SK-N-SH (cell line): ENCODE measurements around the gene RAPGEF1. TPM values are rescaled to one million over a fixed set of nuclear protein-coding genes. Genes with fewer than 3 reads are reported as not detected.

Source experiments
- CTCF ChIA-PET: fragments of 300-600, 350-600 bp; formaldehyde crosslinking; extraction: SDS; loops from one replicate; lab custom pipeline; 2021; lab: Yijun Ruan, JAX
- POLR2A ChIA-PET: fragments of 350-600 bp; sonication (Branson Sonifier 250); formaldehyde crosslinking; extraction: SDS; loops from one replicate; lab custom pipeline; 2020; ENCODE audit warnings: antibody characterized with exemption, inconsistent platforms; lab: Yijun Ruan, JAX
- DNase-seq: peaks from one replicate; pipeline ENCODE4 v3.0.0; 2012
- H2AFZ ChIP-seq: fragments of 200-600 bp; sonication (generic); 2 replicates; pipeline ENCODE4 v1.8.1; 2016; ENCODE audit warnings: antibody characterized with exemption, mild to moderate bottlenecking, low read depth
- H3F3A ChIP-seq: fragments of 200-600 bp; sonication (generic); replicated peaks from 2 replicates; pipeline ENCODE3; 2016; ENCODE audit warnings: antibody characterized with exemption, mild to moderate bottlenecking; ENCODE audit not compliant: insufficient read depth
- H3K27ac ChIP-seq, 2 experiments: fragments of 200-500 bp in 1 of 2; fragments of 200-600 bp in 1 of 2; sonication (Bioruptor generic) in 1 of 2; sonication (generic), shearing (Covaris generic) in 1 of 2; 2 replicates each; pipeline versions ENCODE4 v1.5.1 to v1.6.1; 2014 to 2016; ENCODE audit warnings: low read depth in 2 of 2, inconsistent platforms in 1 of 2, low read length in 1 of 2, mild to moderate bottlenecking in 1 of 2, mixed read lengths in 1 of 2
- H3K27me3 ChIP-seq: fragments of 200-600 bp; sonication (generic), shearing (Covaris generic); 2 replicates; pipeline ENCODE4 v1.6.1; 2016; ENCODE audit warnings: mixed run types; ENCODE audit not compliant: insufficient read depth
- H3K36me3 ChIP-seq, 2 experiments: fragments of 200-500 bp in 1 of 2; fragments of 200-600 bp in 1 of 2; sonication (Bioruptor generic) in 1 of 2; sonication (generic) in 1 of 2; replicated peaks in 1 of 2; 2 replicates each; pipeline versions ENCODE3 to v1.5.1; 2014 to 2016; ENCODE audit warnings: low read length in 1 of 2, mild to moderate bottlenecking in 1 of 2; ENCODE audit not compliant: insufficient read depth in 2 of 2, control insufficient read depth in 1 of 2
- H3K4me1 ChIP-seq, 2 experiments: fragments of 200-500 bp in 1 of 2; fragments of 200-600 bp in 1 of 2; sonication (Bioruptor generic) in 1 of 2; sonication (generic), shearing (Covaris generic) in 1 of 2; 2 replicates each; pipeline versions ENCODE4 v1.5.1 to v1.6.1; 2014 to 2016; ENCODE audit warnings: low read depth in 1 of 2, low read length in 1 of 2, mixed run types in 1 of 2; ENCODE audit not compliant: insufficient read depth in 2 of 2, control insufficient read depth in 1 of 2
- H3K4me2 ChIP-seq: fragments of 200-600 bp; sonication (generic), shearing (Covaris generic); 2 replicates; pipeline ENCODE4 v1.6.1; 2017; ENCODE audit warnings: mixed run types
- H3K4me3 ChIP-seq, 2 experiments: fragments of 200-500 bp in 1 of 2; fragments of 200-600 bp in 1 of 2; sonication (Bioruptor generic) in 1 of 2; sonication (generic), shearing (Covaris generic) in 1 of 2; 2 replicates each; pipeline versions ENCODE4 v1.5.1 to v1.8.1; 2014 to 2016; ENCODE audit warnings: low read depth in 2 of 2, inconsistent platforms in 1 of 2, low read length in 1 of 2, mild to moderate bottlenecking in 1 of 2, mixed read lengths in 1 of 2, moderate library complexity in 1 of 2
- H3K79me2 ChIP-seq: fragments of 200-600 bp; sonication (generic); 2 replicates; pipeline ENCODE4 v1.8.1; 2017; ENCODE audit warnings: mild to moderate bottlenecking; ENCODE audit not compliant: insufficient read depth
- H3K9ac ChIP-seq: fragments of 200-600 bp; sonication (generic); 2 replicates; pipeline ENCODE4 v1.6.1; 2017; ENCODE audit warnings: mixed run types
- H3K9me2 ChIP-seq: fragments of 200-600 bp; sonication (generic); 2 replicates; pipeline ENCODE4 v1.6.1; 2017; ENCODE audit warnings: mixed run types
- H3K9me3 ChIP-seq: fragments of 200-600 bp; sonication (generic); 2 replicates; pipeline ENCODE4 v1.6.1; 2017; ENCODE audit warnings: mixed run types, mild to moderate bottlenecking, moderate library complexity
- H4K20me1 ChIP-seq: fragments of 200-600 bp; sonication (generic); 2 replicates; pipeline ENCODE4 v1.6.1; 2017; ENCODE audit warnings: mild to moderate bottlenecking, mixed run types; ENCODE audit not compliant: insufficient read depth
- ELF1 ChIP-seq: IDR thresholded peaks from 2 replicates; pipeline ENCODE4 v1.4.0; 2012
- EP300 ChIP-seq, 2 experiments: IDR thresholded peaks; 2 replicates each; pipeline versions ENCODE4 v1.4.0 to v1.6.1; 2012; ENCODE audit warnings: borderline replicate concordance in 1 of 2, low read depth in 1 of 2, low read length in 1 of 2
- GABPA ChIP-seq: IDR thresholded peaks from 2 replicates; pipeline ENCODE4 v1.4.0; 2012; ENCODE audit warnings: low read depth, mild to moderate bottlenecking
- JUND ChIP-seq: IDR thresholded peaks from 2 replicates; pipeline ENCODE4 v1.4.0; 2012
- MXI1 ChIP-seq: IDR thresholded peaks from 2 replicates; pipeline ENCODE4 v1.6.1; 2012; ENCODE audit warnings: mild to moderate bottlenecking, low read depth, low read length, improper control_type of control experiment
- NRF1 ChIP-seq: IDR thresholded peaks from 2 replicates; pipeline ENCODE4 v1.6.1; 2012; ENCODE audit warnings: low read depth, mild to moderate bottlenecking, low read length
- POLR2AphosphoS5 ChIP-seq: IDR thresholded peaks from 2 replicates; pipeline ENCODE4 v1.6.1; 2012; ENCODE audit warnings: low read depth, low read length
- RAD21 ChIP-seq: IDR thresholded peaks from 2 replicates; pipeline ENCODE4 v1.6.1; 2012; ENCODE audit warnings: mild to moderate bottlenecking, low read length
- RCOR1 ChIP-seq: fragments of 150-350 bp; IDR thresholded peaks from 2 replicates; pipeline ENCODE4 v1.6.1; 2017; ENCODE audit warnings: antibody characterized with exemption, low read length
- RFX5 ChIP-seq: IDR thresholded peaks from 2 replicates; pipeline ENCODE4 v1.6.1; 2012; ENCODE audit warnings: mild to moderate bottlenecking, improper control_type of control experiment, low read length
- RXRA ChIP-seq: IDR thresholded peaks from 2 replicates; pipeline ENCODE4 v1.4.0; 2012; ENCODE audit warnings: low read depth, mild to moderate bottlenecking, borderline replicate concordance
- SIN3A ChIP-seq: IDR thresholded peaks from 2 replicates; pipeline ENCODE4 v1.6.1; 2012; ENCODE audit warnings: low read depth, mild to moderate bottlenecking, low read length, moderate library complexity, borderline replicate concordance
- TCF12 ChIP-seq: IDR thresholded peaks from 2 replicates; pipeline ENCODE4 v1.4.0; 2012
- TEAD4 ChIP-seq: IDR thresholded peaks from 2 replicates; pipeline ENCODE4 v1.4.0; 2012; ENCODE audit warnings: mild to moderate bottlenecking, borderline replicate concordance; ENCODE audit not compliant: insufficient read depth
- YY1 ChIP-seq: IDR thresholded peaks from 2 replicates; pipeline ENCODE4 v1.4.0; 2012; ENCODE audit warnings: low read depth, mild to moderate bottlenecking
- WGBS: methylation state at CpG from one replicate; pipeline ENCODE4 v1.1.6; 2017; ENCODE audit warnings: low lambda C conversion rate; 5-methylcytosine and 5-hydroxymethylcytosine counted together
- polyA plus RNA-seq, 3 experiments: library from polyadenylated mRNA; depleted of rRNA; stranded (reverse); fragments of >200 nt; gene quantifications; 2 replicates each; pipeline ENCODE4 v1.2.3, GENCODE V29; 2012
- TF ChIP-seq, protein P1 (sequence below): IDR thresholded peaks from 2 replicates; pipeline ENCODE4 v1.6.1; 2012; ENCODE audit warnings: mild to moderate bottlenecking, low read depth, low read length, moderate library complexity
- TF ChIP-seq, protein P2 (sequence below): IDR thresholded peaks from 2 replicates; pipeline ENCODE4 v1.4.0; 2012; ENCODE audit warnings: low read depth
- TF ChIP-seq, protein P3 (sequence below): IDR thresholded peaks from 2 replicates; pipeline ENCODE4 v1.4.0; 2012; ENCODE audit warnings: low read depth, borderline replicate concordance
- TF ChIP-seq, protein P4 (sequence below): fragments of 200-600 bp; sonication (generic); IDR thresholded peaks from 2 replicates; pipeline ENCODE4 v1.6.1; 2017; ENCODE audit warnings: antibody characterized with exemption, mild to moderate bottlenecking, moderate library complexity
- TF ChIP-seq, protein P5 (sequence below): IDR thresholded peaks from 2 replicates; pipeline ENCODE4; 2012

Gene RAPGEF1
- polyA plus RNA-seq, 1 of the 3 experiments (the other 2 are of a cell fraction), result 26.2 TPM

DNA sequence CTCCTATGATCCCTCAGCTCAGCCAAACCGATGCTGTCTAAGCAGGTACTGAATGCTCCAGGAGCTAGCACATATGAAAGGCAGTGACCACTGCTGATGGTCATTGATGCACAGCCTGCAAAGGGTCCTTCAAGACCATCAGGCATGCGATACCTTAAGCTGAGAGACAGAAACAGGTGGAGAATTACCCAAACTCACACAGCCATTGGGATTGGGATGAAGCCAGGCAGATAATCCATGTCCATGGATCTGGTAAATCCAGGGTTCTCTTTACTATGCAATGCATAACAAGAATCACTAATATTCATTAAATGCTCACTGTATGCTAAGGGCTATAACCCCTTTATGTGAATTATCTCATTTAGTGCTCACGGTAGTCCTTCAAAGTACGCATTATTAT, 36.2 kb downstream of the RAPGEF1 start:
- Histone ChIP-seq H3F3A (no peaks in the 10 kb centered on the region), H2AFZ (no peak overlapping the region), H3K9me3 (no peaks in the 10 kb centered on the region), H3K4me1 (peaks cover 22 to 29% of the 10 kb centered on the region in 2 experiments; a peak in 2 of 4 replicates), H3K27me3 (no peaks in the 10 kb centered on the region), H3K4me2 (no peak overlapping the region), H3K9ac (no peak overlapping the region), H3K36me3 (no peaks in the 10 kb centered on the region), H3K9me2 (no peaks in the 10 kb centered on the region), H4K20me1 (peaks cover 21% of the 10 kb centered on the region), H3K4me3 (no peak overlapping the region), H3K79me2 (peaks cover 50% of the 10 kb centered on the region), H3K27ac (no peak overlapping the region)
- DNase-seq, result no peak
- CTCF ChIA-PET, result interaction anchor here (0.5 to 1.7 kb wide), 4 partner anchors 9 to 555 kb away, joined by 3 to 5 read pairs (median 4); no protein-coding TSS in a partner anchor
- 98% methylated on average over 4 of the region's 4 CpGs for WGBS
- TF ChIP-seq TEAD4 (no peak), RCOR1 (no peak), POLR2AphosphoS5 (no peak), RXRA (no peak), YY1 (no peak), RFX5 (no peak), GABPA (no peak), SIN3A (no peak), ELF1 (no peak), EP300 (IDR thresholded peaks at IDR 0.05; ENCODE audit: borderline replicate concordance in 1 of 2, low read depth in 1 of 2, low read length in 1 of 2) (no peak), RAD21 (no peak), JUND (no peak), NRF1 (no peak), MXI1 (no peak), TCF12 (no peak)
- TF ChIP-seq, protein P1, sequence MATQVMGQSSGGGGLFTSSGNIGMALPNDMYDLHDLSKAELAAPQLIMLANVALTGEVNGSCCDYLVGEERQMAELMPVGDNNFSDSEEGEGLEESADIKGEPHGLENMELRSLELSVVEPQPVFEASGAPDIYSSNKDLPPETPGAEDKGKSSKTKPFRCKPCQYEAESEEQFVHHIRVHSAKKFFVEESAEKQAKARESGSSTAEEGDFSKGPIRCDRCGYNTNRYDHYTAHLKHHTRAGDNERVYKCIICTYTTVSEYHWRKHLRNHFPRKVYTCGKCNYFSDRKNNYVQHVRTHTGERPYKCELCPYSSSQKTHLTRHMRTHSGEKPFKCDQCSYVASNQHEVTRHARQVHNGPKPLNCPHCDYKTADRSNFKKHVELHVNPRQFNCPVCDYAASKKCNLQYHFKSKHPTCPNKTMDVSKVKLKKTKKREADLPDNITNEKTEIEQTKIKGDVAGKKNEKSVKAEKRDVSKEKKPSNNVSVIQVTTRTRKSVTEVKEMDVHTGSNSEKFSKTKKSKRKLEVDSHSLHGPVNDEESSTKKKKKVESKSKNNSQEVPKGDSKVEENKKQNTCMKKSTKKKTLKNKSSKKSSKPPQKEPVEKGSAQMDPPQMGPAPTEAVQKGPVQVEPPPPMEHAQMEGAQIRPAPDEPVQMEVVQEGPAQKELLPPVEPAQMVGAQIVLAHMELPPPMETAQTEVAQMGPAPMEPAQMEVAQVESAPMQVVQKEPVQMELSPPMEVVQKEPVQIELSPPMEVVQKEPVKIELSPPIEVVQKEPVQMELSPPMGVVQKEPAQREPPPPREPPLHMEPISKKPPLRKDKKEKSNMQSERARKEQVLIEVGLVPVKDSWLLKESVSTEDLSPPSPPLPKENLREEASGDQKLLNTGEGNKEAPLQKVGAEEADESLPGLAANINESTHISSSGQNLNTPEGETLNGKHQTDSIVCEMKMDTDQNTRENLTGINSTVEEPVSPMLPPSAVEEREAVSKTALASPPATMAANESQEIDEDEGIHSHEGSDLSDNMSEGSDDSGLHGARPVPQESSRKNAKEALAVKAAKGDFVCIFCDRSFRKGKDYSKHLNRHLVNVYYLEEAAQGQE, result no peak
- TF ChIP-seq, protein P2, sequence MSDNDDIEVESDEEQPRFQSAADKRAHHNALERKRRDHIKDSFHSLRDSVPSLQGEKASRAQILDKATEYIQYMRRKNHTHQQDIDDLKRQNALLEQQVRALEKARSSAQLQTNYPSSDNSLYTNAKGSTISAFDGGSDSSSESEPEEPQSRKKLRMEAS, result no peak
- TF ChIP-seq, protein P3, sequence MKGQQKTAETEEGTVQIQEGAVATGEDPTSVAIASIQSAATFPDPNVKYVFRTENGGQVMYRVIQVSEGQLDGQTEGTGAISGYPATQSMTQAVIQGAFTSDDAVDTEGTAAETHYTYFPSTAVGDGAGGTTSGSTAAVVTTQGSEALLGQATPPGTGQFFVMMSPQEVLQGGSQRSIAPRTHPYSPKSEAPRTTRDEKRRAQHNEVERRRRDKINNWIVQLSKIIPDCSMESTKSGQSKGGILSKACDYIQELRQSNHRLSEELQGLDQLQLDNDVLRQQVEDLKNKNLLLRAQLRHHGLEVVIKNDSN, result no peak
- TF ChIP-seq, protein P4, sequence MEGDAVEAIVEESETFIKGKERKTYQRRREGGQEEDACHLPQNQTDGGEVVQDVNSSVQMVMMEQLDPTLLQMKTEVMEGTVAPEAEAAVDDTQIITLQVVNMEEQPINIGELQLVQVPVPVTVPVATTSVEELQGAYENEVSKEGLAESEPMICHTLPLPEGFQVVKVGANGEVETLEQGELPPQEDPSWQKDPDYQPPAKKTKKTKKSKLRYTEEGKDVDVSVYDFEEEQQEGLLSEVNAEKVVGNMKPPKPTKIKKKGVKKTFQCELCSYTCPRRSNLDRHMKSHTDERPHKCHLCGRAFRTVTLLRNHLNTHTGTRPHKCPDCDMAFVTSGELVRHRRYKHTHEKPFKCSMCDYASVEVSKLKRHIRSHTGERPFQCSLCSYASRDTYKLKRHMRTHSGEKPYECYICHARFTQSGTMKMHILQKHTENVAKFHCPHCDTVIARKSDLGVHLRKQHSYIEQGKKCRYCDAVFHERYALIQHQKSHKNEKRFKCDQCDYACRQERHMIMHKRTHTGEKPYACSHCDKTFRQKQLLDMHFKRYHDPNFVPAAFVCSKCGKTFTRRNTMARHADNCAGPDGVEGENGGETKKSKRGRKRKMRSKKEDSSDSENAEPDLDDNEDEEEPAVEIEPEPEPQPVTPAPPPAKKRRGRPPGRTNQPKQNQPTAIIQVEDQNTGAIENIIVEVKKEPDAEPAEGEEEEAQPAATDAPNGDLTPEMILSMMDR, result no peak
- TF ChIP-seq, protein P5, sequence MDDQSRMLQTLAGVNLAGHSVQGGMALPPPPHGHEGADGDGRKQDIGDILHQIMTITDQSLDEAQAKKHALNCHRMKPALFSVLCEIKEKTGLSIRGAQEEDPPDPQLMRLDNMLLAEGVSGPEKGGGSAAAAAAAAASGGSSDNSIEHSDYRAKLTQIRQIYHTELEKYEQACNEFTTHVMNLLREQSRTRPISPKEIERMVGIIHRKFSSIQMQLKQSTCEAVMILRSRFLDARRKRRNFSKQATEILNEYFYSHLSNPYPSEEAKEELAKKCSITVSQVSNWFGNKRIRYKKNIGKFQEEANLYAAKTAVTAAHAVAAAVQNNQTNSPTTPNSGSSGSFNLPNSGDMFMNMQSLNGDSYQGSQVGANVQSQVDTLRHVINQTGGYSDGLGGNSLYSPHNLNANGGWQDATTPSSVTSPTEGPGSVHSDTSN, result no peak
- POLR2A ChIA-PET, result interaction anchor here (0.7 kb wide), 1 partner anchor 8 kb away, joined by 3 read pairs; no protein-coding TSS in a partner anchor
